Left renal pelvis (tissue), 4 donors: ENCODE results near the gene CRNKL1. TPM values are rescaled to one million over a fixed set of nuclear protein-coding genes. Genes with fewer than 3 reads are reported as not detected.

Source experiments
- DNase-seq, 4 donors: peaks; one replicate each; pipeline ENCODE4 v3.0.0-alpha.2; 2013; ENCODE audit warnings: low read depth in 4 of 4, low spot score in 3 of 4
- polyA plus RNA-seq, 4 donors: library from polyadenylated mRNA; unstranded; fragments of 120-200 nt; gene quantifications; one replicate each; pipeline ENCODE4 v1.2.1, GENCODE V29; 2013; ENCODE audit not compliant: insufficient read length in 4 of 4

The CRNKL1 gene
- polyA plus RNA-seq: 10 to 100 TPM; 35.3 to 50.6 (median 43.1) TPM

GRCh38 chr20:20052074-20052970, at the start of gene CRNKL1, which contains the start of gene CFAP61:
CRNKL1 (minus strand) TSS chr20:20052466; CDS start chr20:20052342, 124 bp downstream.
CFAP61 (plus strand) TSS chr20:20052532; CDS start chr20:20056654, 4,122 bp downstream.
- peak; percentile 94 to 96 (median 95) for DNase-seq

DNA sequence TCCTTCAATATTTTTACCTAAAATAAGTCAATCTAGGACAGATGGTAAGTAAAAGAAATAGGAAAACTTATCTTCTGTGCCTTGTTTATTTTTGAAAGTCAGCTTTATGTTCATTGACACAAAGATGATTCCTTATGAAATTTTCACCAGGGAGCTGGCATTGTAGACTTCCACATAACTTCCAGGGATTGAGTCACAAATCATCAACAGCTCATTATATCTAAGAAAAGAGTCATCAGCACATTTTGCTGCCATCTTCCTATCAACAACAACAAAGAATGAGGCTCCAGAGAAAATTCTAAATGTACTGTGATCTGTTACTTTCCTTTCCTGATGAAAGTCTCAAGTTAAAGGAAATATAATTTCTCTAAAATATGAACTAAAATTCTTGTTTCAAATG, 48.6 kb upstream of the CRNKL1 start:
- DNase-seq: no peak

DNA sequence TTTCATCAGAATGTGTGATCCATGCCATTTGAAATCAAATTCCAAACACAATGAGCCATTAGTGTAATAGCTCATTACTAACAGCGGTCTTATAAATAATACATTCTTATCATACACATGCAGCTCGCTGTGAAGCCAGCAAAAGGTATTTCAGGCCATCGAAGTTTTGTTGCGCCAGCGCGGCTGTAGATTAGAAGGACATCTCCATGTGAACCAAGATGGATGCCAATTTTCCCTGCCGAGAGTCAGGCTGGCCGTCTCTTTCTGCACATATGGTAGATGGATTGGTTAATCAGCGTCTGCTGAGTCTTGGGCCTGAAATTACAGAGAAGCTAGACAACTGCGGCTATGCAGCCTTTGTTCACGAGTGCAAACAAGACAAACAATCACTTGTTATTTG, 44.2 kb upstream of the CRNKL1 start:
- DNase-seq: no peak

DNA sequence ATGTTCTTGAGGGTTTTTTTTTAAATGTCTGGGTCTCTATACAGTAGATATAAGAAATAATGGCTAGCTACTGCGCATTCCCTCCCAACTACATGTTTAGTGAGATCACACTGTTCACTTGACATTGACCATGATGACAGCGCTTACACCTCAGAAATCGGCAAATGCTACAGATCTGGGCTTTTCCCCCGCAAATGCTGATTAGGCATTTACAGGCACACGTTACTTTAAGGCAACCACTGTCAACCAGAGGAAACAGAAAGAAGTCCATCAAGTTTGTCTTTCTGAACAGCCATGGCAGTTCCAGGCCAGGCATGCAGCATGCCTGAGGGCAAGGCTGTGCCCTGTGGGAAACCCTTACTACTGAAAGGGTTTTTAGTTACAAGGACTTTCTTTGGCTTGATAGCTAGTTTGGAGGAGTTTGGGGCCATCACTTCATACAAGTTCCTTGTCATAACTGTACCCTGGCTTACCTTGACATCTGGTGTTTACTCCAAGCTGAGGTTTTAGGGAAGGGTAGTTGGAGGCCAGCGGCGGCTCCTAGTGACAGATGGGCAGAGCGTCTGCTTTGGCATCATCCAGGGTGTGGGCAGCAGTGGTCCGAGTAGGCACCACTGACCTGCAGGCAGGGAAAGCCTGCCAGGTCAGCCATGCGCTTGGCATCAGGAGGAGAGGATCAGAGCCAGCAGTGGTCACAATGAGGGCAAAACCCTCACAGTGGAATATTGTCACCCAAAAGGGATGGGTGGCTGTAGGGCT, 43.0 kb upstream of the CRNKL1 start:
- no peak for DNase-seq

DNA sequence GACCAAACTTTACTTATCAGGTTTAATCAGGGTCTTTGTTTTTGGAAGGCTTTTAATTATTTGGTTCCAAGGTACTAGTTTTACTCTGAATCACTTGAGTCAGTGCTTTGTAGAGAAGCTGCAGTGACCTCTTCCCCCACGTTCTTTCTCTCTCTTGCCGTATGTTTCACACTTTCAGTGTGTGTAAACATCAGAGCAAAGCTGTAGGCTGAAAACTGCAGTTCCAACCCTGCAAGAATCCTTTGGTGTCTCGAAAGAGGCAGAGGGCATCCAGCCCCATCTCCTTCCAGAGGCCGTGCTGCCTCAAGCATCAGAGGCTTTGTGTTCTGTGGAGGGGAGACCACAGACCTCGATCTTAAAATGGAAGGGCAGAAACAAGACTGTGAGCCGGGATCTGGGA, 42.1 kb upstream of the CRNKL1 start:
- DNase-seq: no peak

DNA sequence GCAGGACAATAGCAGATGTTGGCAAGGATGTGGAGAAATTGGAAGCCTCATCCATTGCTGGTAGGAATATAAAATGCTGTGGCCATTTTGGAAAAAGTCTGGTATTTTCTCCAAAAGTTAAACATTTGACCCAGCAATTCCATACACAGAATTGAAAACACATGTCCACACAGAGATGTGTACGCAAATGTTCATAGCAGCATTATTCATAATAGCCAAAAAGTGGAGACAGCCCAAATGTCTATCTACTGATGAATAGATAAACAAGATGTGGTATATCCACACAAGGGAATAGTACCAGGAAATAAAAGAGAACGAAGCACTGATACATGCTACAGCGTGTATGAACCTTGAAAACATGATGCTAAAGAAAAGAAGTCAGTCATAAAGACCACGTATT, 40.6 kb upstream of the CRNKL1 start:
- DNase-seq: no peak

GRCh38 chr20:20089939-20090338, 37.7 kb upstream of the CRNKL1 start:
- no peak for DNase-seq

DNA sequence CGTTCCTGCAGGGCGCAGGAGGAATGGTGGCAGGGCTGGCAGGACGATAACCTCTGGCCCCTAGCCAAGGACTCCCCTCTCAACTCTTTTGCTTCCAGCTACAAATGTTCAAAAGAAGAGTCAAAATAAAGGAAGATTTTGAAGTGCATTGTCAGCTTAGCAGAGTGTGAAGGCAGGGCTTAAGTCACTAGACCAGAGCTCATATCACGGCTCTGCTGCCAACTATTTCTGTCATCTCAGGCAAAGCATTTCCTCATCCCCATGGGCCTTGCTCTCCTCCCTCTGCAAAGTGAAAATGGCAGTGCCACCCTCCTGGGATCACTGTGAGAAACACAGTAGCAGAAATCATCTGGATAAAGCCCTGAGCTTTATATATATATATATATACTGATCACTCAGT, 36.8 kb upstream of the CRNKL1 start:
- DNase-seq: no peak

GRCh38 chr20:20085812-20086211, 33.5 kb upstream of the CRNKL1 start:
- DNase-seq: no peak

DNA sequence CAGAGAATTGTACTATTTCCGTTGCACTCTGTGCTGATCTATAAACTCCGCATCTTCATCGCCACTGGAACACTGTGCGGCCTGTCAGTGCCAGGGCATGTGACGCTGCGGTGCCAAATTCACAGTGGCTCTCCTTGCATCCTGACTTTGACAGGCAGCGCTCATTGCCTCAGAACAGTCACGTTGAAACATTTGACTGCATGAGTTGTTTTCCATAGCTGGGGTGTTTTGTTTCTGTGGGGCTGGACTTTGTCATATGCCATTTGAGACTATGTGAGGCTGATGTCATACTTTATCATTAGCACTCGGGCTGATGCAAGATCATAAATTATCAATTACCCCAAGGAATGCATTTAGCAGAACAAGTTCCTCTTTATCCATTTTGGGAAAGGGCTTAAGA, 32.8 kb upstream of the CRNKL1 start:
- DNase-seq: no peak

DNA sequence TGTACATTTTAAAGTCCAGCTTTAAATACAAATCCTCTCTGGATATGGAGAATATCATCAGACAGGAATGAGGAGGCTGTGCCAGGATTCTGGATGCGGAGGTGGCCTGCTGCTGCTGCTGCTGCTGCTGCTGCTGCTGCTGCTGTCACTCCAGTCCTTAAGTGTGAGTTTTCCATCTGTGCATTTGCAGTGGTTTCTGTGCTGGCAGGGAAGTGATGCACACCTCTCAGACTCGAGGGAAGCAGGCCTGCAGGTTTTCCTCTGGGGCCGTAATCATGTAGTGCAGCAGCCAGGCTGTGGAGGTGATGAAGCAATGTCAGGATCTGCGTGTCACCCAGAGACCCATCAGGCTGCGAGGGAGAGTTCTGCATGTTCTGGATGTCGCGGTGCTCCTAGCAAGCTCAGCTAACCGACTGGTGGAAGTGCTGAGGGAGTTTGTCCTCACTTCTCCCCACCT, 32.1 kb upstream of the CRNKL1 start:
- DNase-seq: no peak

DNA sequence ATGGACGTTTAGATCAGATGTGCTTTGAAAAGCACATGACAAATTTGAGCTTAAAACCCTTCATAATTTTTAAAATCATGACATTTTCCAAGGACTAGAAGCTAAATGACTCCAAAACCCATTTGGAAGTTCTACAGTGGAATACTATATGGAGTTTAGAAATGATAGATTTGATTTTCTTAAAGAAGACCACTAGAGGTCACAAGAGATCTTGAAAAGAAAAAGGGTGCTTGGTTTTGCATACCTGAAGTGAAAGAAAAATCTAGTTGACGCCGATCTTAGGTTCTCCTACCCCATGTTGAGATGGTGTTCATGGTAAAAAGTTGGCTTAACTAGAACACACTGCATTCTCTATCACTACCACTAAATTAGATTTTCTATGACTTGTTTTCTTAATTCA, 31.5 kb upstream of the CRNKL1 start:
- DNase-seq: peak in 1 of 4 donors; percentile 7

DNA sequence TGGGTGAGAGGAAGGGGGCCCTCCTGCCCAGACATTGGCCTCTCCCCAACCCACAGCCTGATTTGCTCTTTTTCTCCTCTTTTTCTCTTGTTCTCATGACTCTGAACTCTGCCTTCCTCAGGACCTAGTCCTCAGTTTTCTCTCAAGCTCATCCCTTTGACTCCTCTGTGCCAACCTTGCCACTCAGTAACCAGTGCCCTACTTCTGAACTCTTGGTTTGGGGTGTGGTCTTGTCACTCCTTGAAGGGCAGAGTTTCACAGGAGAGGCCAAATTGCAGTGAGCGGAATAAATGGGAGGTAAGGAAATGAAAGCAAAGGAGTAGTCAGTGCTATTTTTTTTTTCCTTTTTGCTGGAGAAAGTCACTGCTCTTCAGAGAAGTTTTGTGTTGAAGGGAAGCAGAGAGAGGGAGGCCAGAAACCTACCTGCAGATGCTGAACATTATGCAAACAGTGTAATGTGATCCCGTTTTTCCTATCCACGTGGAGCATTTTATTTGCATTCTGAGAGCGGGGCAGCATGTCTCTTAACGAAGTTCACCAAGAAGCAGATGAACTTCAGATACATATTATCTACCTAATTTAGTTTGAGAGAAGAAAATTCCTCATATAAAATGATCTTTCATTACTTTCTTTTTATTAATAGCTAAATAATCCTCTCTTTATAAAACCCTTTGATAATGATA, 27.0 kb upstream of the CRNKL1 start:
- DNase-seq: peak in 1 of 4 donors; percentile 14

DNA sequence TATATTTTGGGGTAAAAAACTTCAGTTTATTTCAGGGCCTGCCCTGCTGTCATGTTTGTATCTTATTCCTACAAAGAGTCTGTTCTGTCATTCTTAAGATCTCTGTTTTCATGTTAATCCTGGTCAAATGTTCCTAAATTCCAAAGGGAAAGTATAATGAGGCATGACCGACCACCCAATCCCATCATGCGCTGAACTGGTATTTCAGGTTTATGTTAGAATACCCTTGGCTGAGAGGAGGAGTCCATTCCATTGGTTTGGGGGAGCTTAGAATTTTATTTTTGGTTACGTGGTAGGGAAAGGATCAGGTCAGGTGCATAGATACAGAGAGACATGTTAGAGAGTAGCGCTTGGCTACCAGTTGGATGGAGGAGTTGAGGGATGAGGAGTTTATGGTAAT, 25.8 kb upstream of the CRNKL1 start:
- DNase-seq: peak in 2 of 4 donors; percentile 36 to 40

GRCh38 chr20:20076297-20077065, 24.2 kb upstream of the CRNKL1 start:
- no peak for DNase-seq

GRCh38 chr20:20075032-20075431, 22.8 kb upstream of the CRNKL1 start:
- no peak for DNase-seq

- no peak for DNase-seq
Observed at GRCh38 chr20:20073801-20074371, 21.6 kb upstream of the CRNKL1 start.

DNA sequence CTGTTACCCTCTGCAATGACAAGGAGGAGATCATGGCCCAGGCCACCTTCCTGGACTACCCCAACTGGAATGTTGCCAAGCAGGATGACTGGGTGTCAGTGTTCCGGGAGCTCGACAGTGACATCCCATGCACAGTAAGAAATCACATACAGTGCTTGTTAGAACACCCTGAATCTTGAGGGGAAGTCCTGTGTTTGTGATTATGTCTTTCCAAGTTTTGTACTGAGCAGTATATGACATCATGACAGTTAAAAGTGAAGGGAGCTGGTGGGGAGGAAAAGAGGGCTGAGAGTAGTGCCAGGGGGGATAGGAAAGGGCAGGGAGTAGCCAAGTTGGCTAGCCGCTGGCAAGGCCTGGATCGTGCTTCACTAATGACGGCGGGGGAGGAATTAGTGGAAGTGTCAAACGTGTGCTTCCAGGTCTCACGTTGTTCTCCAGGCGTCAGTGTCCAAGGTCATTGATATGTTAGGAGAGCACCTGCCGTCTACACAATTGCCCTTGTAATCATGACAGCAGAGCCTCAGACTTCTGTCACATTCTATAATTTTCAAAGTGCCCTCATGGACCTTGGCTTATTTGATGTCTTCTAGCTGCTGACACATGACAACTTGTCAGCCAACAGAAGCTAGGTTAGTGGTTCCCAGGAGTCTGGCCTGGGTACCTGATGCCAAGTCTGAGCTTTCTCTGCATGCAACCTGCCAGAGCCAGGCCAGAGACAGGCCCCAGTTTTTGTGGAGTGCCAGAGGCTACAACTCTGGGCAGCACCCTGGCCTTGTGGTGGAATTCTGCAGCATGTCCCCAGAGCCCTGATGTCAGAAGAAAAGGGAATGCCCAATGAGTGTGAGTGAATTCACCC, 18.8 kb upstream of the CRNKL1 start:
- DNase-seq: no peak

DNA sequence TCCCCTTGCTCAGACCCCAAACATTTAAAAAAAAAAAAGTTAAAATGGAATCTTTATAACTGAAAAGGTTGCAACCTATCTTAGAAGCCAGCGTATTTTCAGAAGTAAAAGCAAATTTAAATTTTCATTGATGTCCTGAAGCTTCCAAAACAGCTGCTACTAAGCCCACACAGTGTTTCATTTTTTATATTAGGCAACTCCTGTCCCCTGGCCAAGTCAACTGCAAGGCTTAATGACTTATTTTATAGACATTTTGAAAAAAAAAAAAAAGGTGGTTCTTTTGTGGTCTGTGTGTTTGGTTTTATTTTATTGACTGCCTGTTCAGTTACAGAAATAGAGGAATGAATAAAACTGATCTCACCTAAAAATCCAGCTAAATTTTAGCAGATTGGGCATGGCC, 13.1 kb upstream of the CRNKL1 start:
- DNase-seq: no peak
